CD14-positive monocyte (primary cell): ENCODE data around the gene CALCOCO2. TPM values are rescaled to one million over a fixed set of nuclear protein-coding genes. Genes with fewer than 3 reads are reported as not detected.

Source experiments
- DNase-seq, 3 donors: peaks; one replicate each; pipeline ENCODE4 v3.0.0-alpha.2; 2011 to 2022
- H2AFZ ChIP-seq: 2 replicates; pipeline ENCODE4 v1.6.0; 2012; ENCODE audit warnings: mild to moderate bottlenecking, low read depth, low read length, inconsistent platforms; ENCODE audit not compliant: insufficient read depth, poor library complexity, severe bottlenecking
- H3K27ac ChIP-seq, 2 donors: 1 replicate in 1 of 2; 2 replicates in 1 of 2; pipeline ENCODE4 v1.5.1; 2012 to 2013; ENCODE audit warnings: low read length in 2 of 2, control low read depth in 1 of 2, inconsistent platforms in 1 of 2, low read depth in 1 of 2, mild to moderate bottlenecking in 1 of 2
- H3K27me3 ChIP-seq, 2 donors: one replicate each; pipeline versions ENCODE4 v1.6.0 to v1.6.1; 2011 to 2013; ENCODE audit warnings: low read length in 2 of 2; ENCODE audit not compliant: control insufficient read depth in 2 of 2, insufficient read depth in 2 of 2
- H3K36me3 ChIP-seq, 2 donors: replicated peaks in 1 of 2; 1 replicate in 1 of 2; 2 replicates in 1 of 2; pipeline versions ENCODE4 v1.5.1 to v1.6.1; 2012 to 2013; ENCODE audit warnings: low read length in 2 of 2, control low read depth in 1 of 2, inconsistent platforms in 1 of 2, mild to moderate bottlenecking in 1 of 2; ENCODE audit not compliant: insufficient read depth in 2 of 2, control insufficient read depth in 1 of 2
- H3K4me1 ChIP-seq, 2 donors: 1 replicate in 1 of 2; 2 replicates in 1 of 2; pipeline versions ENCODE4 v1.5.1 to v1.6.1; 2012 to 2013; ENCODE audit warnings: low read length in 2 of 2, control low read depth in 1 of 2, inconsistent platforms in 1 of 2, mild to moderate bottlenecking in 1 of 2, moderate library complexity in 1 of 2; ENCODE audit not compliant: insufficient read depth in 2 of 2, control insufficient read depth in 1 of 2
- H3K4me2 ChIP-seq: replicated peaks from 2 replicates; pipeline ENCODE3; 2012; ENCODE audit warnings: low read length, moderate library complexity, mild to moderate bottlenecking; ENCODE audit not compliant: poor library complexity, severe bottlenecking; ENCODE audit errors: extremely low read depth
- H3K4me3 ChIP-seq, 3 experiments: fragments of 200-600 bp in 1 of 3; sonication (generic) in 1 of 3; replicated peaks in 1 of 3; 1 replicate in 2 of 3; 2 replicates in 1 of 3; pipeline ENCODE4 v1.5.1; 2011 to 2013; ENCODE audit warnings: low read length in 3 of 3, mild to moderate bottlenecking in 3 of 3, control low read depth in 2 of 3, low read depth in 2 of 3, inconsistent platforms in 1 of 3, moderate library complexity in 1 of 3
- H3K79me2 ChIP-seq: 2 replicates; pipeline ENCODE4 v1.6.0; 2012; ENCODE audit warnings: mild to moderate bottlenecking, control low read depth, inconsistent platforms, low read length, moderate library complexity; ENCODE audit not compliant: insufficient read depth
- H3K9ac ChIP-seq: 2 replicates; pipeline ENCODE4 v1.6.0; 2017; ENCODE audit warnings: low read length, mild to moderate bottlenecking; ENCODE audit not compliant: insufficient read depth, poor library complexity, severe bottlenecking
- H3K9me3 ChIP-seq, 2 donors: replicated peaks in 1 of 2; 1 replicate in 1 of 2; 2 replicates in 1 of 2; pipeline versions ENCODE4 v1.5.1 to v1.6.1; 2012 to 2013; ENCODE audit warnings: low read length in 2 of 2, control low read depth in 1 of 2; ENCODE audit not compliant: control insufficient read depth in 1 of 2, insufficient read depth in 1 of 2
- H4K20me1 ChIP-seq: 2 replicates; pipeline ENCODE4 v1.6.0; 2012; ENCODE audit warnings: mild to moderate bottlenecking, low read length, control low read depth, moderate library complexity; ENCODE audit not compliant: insufficient read depth
- H3K27ac Mint-ChIP-seq, 7 donors: one replicate each; pipeline ENCODE4 v1.8.0; 2020; ENCODE audit warnings: mild to moderate bottlenecking in 7 of 7, mixed read lengths in 7 of 7, moderate library complexity in 6 of 7, inconsistent platforms in 2 of 7
- H3K27me3 Mint-ChIP-seq, 3 donors: one replicate each; pipeline ENCODE4 v1.8.0; 2021 to 2022; ENCODE audit warnings: low read depth in 3 of 3, mild to moderate bottlenecking in 3 of 3, mixed read lengths in 3 of 3, moderate library complexity in 3 of 3, inconsistent platforms in 1 of 3
- H3K36me3 Mint-ChIP-seq, 2 donors: one replicate each; pipeline ENCODE4 v1.8.0; 2020; ENCODE audit warnings: mixed read lengths in 2 of 2, inconsistent platforms in 1 of 2, mild to moderate bottlenecking in 1 of 2
- H3K4me1 Mint-ChIP-seq: one replicate; pipeline ENCODE4 v1.8.0; 2020; ENCODE audit warnings: mild to moderate bottlenecking, mixed read lengths
- H3K4me3 Mint-ChIP-seq, 2 donors: one replicate each; pipeline ENCODE4 v1.8.0; 2020; ENCODE audit warnings: mild to moderate bottlenecking in 2 of 2, mixed read lengths in 2 of 2, moderate library complexity in 1 of 2
- H3K9me3 Mint-ChIP-seq, 7 donors: one replicate each; pipeline ENCODE4 v1.8.0; 2020 to 2022; ENCODE audit warnings: mixed read lengths in 7 of 7, mild to moderate bottlenecking in 6 of 7, moderate library complexity in 6 of 7, inconsistent platforms in 2 of 7
- CTCF ChIP-seq: fragments of 200-600 bp; IDR thresholded peaks from one replicate; pipeline ENCODE4 v1.8.0; 2022; ENCODE audit warnings: antibody characterized with exemption, mild to moderate bottlenecking
- WGBS: methylation state at CpG from one replicate; pipeline ENCODE4 v1.1.5; 2013; ENCODE audit warnings: missing lambda C conversion rate; ENCODE audit not compliant: insufficient coverage; 5-methylcytosine and 5-hydroxymethylcytosine counted together
- intact Hi-C, 2 donors: fragments of 100-400 bp; cut with micrococcal nuclease; formaldehyde crosslinking; loops; one replicate each; pipeline versions ENCODE4 v1.15.0 to v1.15.1; 2023
- polyA plus RNA-seq, 3 donors: library from polyadenylated mRNA; depleted of rRNA in 1 of 3; unstranded in 2 of 3; stranded (reverse) in 1 of 3; fragments of 300-500 nt in 2 of 3; fragments of >200 nt in 1 of 3; fragmentation: Illumina TruSeq in 2 of 3; gene quantifications; 1 replicate in 2 of 3; 2 replicates in 1 of 3; pipeline ENCODE4 v1.2.3, GENCODE V29; 2012 to 2021

CALCOCO2 gene
- polyA plus RNA-seq, 3 donors: 87.5 to 280 (median 214) TPM

- intact Hi-C loops: loop anchor here in 1 of 2 donors (5.0 kb wide), 1 partner anchor 34 kb away; the partner anchor contains the start of gene TTLL6
- no peak for TF ChIP-seq CTCF
- peak overlapping the region in 3 of 7 donors; percentile 23 to 53 (median 30) for H3K27ac Mint-ChIP-seq
- peaks cover 10% of the 10 kb centered on the region for H3K4me1 Mint-ChIP-seq
- H3K27ac ChIP-seq: peak overlapping the region in 1 of 2 donors; percentile 48
- no peak overlapping the region for H2AFZ ChIP-seq
- H3K9me3 Mint-ChIP-seq: no peaks in the 10 kb centered on the region
- peaks cover 38% of the 10 kb centered on the region for H4K20me1 ChIP-seq
- no peak overlapping the region for H3K4me3 ChIP-seq
- no peaks in the 10 kb centered on the region for H3K27me3 ChIP-seq
- no peak overlapping the region for H3K4me3 Mint-ChIP-seq
- no peak for DNase-seq
- no peaks in the 10 kb centered on the region for H3K27me3 Mint-ChIP-seq
- H3K36me3 ChIP-seq: peaks cover 82 to 98% of the 10 kb centered on the region in 2 donors
- no peaks in the 10 kb centered on the region for H3K9me3 ChIP-seq
- 93% methylated on average over 3 of the region's 4 CpGs for WGBS
- no peaks in the 10 kb centered on the region for H3K79me2 ChIP-seq
- H3K4me1 ChIP-seq: peaks cover 9 to 18% of the 10 kb centered on the region in 2 donors
- H3K36me3 Mint-ChIP-seq: peaks cover 80 to 95% of the 10 kb centered on the region in 2 donors
- no peak overlapping the region for H3K4me2 ChIP-seq
- H3K9ac ChIP-seq: no peak overlapping the region
These were observed 20.0 kb downstream of the CALCOCO2 start for GRCh38 chr17:48850792-48851323.

- intact Hi-C loops: loop anchor here in 1 of 2 donors (5.0 kb wide), 1 partner anchor 38 kb away; the partner anchor contains the start of gene TTLL6
- WGBS: 64% methylated on average over 5 of the region's 7 CpGs
- peaks cover 14% of the 10 kb centered on the region for H4K20me1 ChIP-seq
- Mint-ChIP-seq H3K4me1 (peaks cover 10% of the 10 kb centered on the region), H3K36me3 (peaks cover 74 to 92% of the 10 kb centered on the region in 2 donors), H3K9me3 (no peaks in the 10 kb centered on the region), H3K27me3 (no peaks in the 10 kb centered on the region), H3K4me3 (no peak overlapping the region), H3K27ac (no peak overlapping the region)
- no peak overlapping the region for H3K4me2 ChIP-seq
- no peak overlapping the region for H2AFZ ChIP-seq
- no peaks in the 10 kb centered on the region for H3K9me3 ChIP-seq
- no peak overlapping the region for H3K4me3 ChIP-seq
- H3K27me3 ChIP-seq: no peaks in the 10 kb centered on the region
- DNase-seq: no peak
- H3K9ac ChIP-seq: no peak overlapping the region
- H3K79me2 ChIP-seq: no peaks in the 10 kb centered on the region
- no peak overlapping the region for H3K27ac ChIP-seq
- TF ChIP-seq CTCF: no peak
- peaks cover 9 to 18% of the 10 kb centered on the region in 2 donors for H3K4me1 ChIP-seq
- H3K36me3 ChIP-seq: peaks cover 78 to 92% of the 10 kb centered on the region in 2 donors
These were observed 24.1 kb downstream of the CALCOCO2 start for GRCh38 chr17:48854774-48855476.
